K562 (cell line): ENCODE data around the gene ENTPD8. TPM values are rescaled to one million over a fixed set of nuclear protein-coding genes. Genes with fewer than 3 reads are reported as not detected.

ENCODE experiments used
- BCLAF1 ChIP-seq, 2 experiments: fragments of 450-650 bp in 1 of 2; IDR thresholded peaks; 2 replicates each; pipeline ENCODE4 v1.6.1; 2011 to 2017; ENCODE audit warnings: low read depth in 2 of 2, antibody characterized with exemption in 1 of 2, borderline replicate concordance in 1 of 2, low read length in 1 of 2, mild to moderate bottlenecking in 1 of 2, mixed read lengths in 1 of 2; ENCODE audit not compliant: control insufficient read depth in 1 of 2
- BHLHE40 ChIP-seq: IDR thresholded peaks from 2 replicates; pipeline ENCODE4 v1.6.1; 2011; ENCODE audit warnings: low read length, improper control_type of control experiment
- CAMTA2 ChIP-seq: fragments of 250-450 bp; sonication (Bioruptor Pico); conservative IDR thresholded peaks from 2 replicates; pipeline ENCODE4 v1.5.1; 2022
- ELF1 ChIP-seq: fragments of 200-800 bp; sonication (Bioruptor generic); IDR thresholded peaks from 2 replicates; pipeline ENCODE4 v1.6.1; 2016; ENCODE audit warnings: missing genetic modification characterization, missing compliant biosample characterization
- FOXA1 ChIP-seq: fragments of 450-650 bp; IDR thresholded peaks from 2 replicates; pipeline ENCODE4 v1.6.1; 2016; ENCODE audit warnings: mild to moderate bottlenecking, borderline replicate concordance
- GTF2E2 ChIP-seq: fragments of 200-800 bp; sonication (Bioruptor generic); IDR thresholded peaks from 2 replicates; pipeline ENCODE4 v1.6.1; 2016; ENCODE audit warnings: missing genetic modification characterization, missing compliant biosample characterization
- MAZ ChIP-seq, 2 experiments: fragments of 450-650 bp in 1 of 2; sonication (generic) in 1 of 2; formaldehyde crosslinking; IDR thresholded peaks in 1 of 2; conservative IDR thresholded peaks in 1 of 2; 2 replicates each; pipeline versions ENCODE4 v1.4.0 to v1.5.0; 2020; ENCODE audit warnings: mild to moderate bottlenecking in 1 of 2, missing genetic modification reagents in 1 of 2
- MEF2A ChIP-seq: IDR thresholded peaks from 2 replicates; pipeline ENCODE4 v1.6.1; 2011; ENCODE audit warnings: low read depth, mild to moderate bottlenecking, low read length, moderate library complexity; ENCODE audit not compliant: control insufficient read depth
- MEF2D ChIP-seq: conservative IDR thresholded peaks from 2 replicates; pipeline ENCODE4 v1.6.1; 2016; ENCODE audit warnings: low read depth, missing genetic modification characterization, missing compliant biosample characterization
- NFE2L1 ChIP-seq: fragments of 450-650 bp; IDR thresholded peaks from 2 replicates; pipeline ENCODE4 v1.6.1; 2016; ENCODE audit warnings: missing genetic modification characterization, low read depth, mild to moderate bottlenecking, missing compliant biosample characterization, moderate library complexity, borderline replicate concordance
- NFIX ChIP-seq: fragments of 250-450 bp; sonication (Bioruptor Pico); IDR thresholded peaks from 2 replicates; pipeline ENCODE4 v1.4.0; 2020; ENCODE audit warnings: low read depth, mild to moderate bottlenecking, moderate library complexity
- PRPF4 ChIP-seq: fragments of 200-400 bp; formaldehyde crosslinking; IDR thresholded peaks from one replicate; pipeline ENCODE4 v1.6.1; 2017; ENCODE audit warnings: low read length, low read depth, mild to moderate bottlenecking; ENCODE audit not compliant: insufficient read depth, poor library complexity, severe bottlenecking
- RAD21 ChIP-seq, 2 experiments: fragments of 250-450 bp in 1 of 2; fragments of 450-650 bp in 1 of 2; sonication (Bioruptor Pico) in 1 of 2; formaldehyde crosslinking in 1 of 2; IDR thresholded peaks in 1 of 2; conservative IDR thresholded peaks in 1 of 2; 2 replicates each; pipeline versions ENCODE4 v1.4.0 to v1.8.0; 2020 to 2022; ENCODE audit warnings: mild to moderate bottlenecking in 2 of 2, moderate library complexity in 1 of 2
- XRCC3 ChIP-seq: fragments of 450-650 bp; IDR thresholded peaks from 2 replicates; pipeline ENCODE4 v1.6.1; 2017; ENCODE audit warnings: mild to moderate bottlenecking, moderate library complexity
- ZMIZ1 ChIP-seq, 2 experiments: fragments of 150-350 bp in 1 of 2; IDR thresholded peaks; 2 replicates each; pipeline ENCODE4 v1.6.1; 2012 to 2016; ENCODE audit warnings: low read depth in 2 of 2, low read length in 2 of 2, mild to moderate bottlenecking in 1 of 2, moderate library complexity in 1 of 2
- ZNF449 ChIP-seq: fragments of 250-450 bp; sonication (Bioruptor Pico); IDR thresholded peaks from 2 replicates; pipeline ENCODE4 v1.8.0; 2022; ENCODE audit warnings: moderate library complexity, mild to moderate bottlenecking, inconsistent platforms
- polyA plus RNA-seq, 8 experiments: library from polyadenylated mRNA; depleted of rRNA in 4 of 8; stranded (reverse) in 5 of 8; unstranded in 3 of 8; fragments of >200 nt; fragmentation: Nextera tagmentation in 2 of 8; fragmentation: Illumina TruSeq in 1 of 8; extraction: Ambion mirVana in 2 of 8; extraction: Trizol in 1 of 8; gene quantifications; 2 replicates each; pipeline versions ENCODE4 v1.2.1 to v1.2.3, GENCODE V29; 2011 to 2014; ENCODE audit warnings: inconsistent platforms in 1 of 8, missing spikeins in 1 of 8
- total RNA-seq, 7 experiments: library from RNA; depleted of rRNA in 6 of 7; stranded (reverse); fragments of >200 nt in 6 of 7; fragmentation: Illumina TruSeq in 2 of 7; extraction: Trizol in 2 of 7; gene quantifications; 2 replicates each; pipeline versions ENCODE4 v1.2.1 to v1.2.3, GENCODE V29; 2011 to 2021; ENCODE audit warnings: low replicate concordance in 1 of 7

The ENTPD8 gene
- total and polyA plus RNA-seq, 9 of the 15 experiments (the other 6 are each of a cell fraction or from before 2014, with no cell fraction given) = 0.06 to 0.27 (median 0.19) TPM; not detected in 5

GRCh38 chr9:137422604-137423513 lies 18.3 kb downstream of the ENTPD8 start, which contains the start of the genes EXD3 and NOXA1 (continued):
- TF ChIP-seq ZMIZ1 (IDR thresholded peaks at IDR 0.05; ENCODE audit: low read depth in 2 of 2, low read length in 2 of 2) (0 out of 4 replicates have a peak, but pooled peaks of 1 of the 2 experiments have one; percentile 49), BCLAF1 (IDR thresholded peaks at IDR 0.05; ENCODE audit: borderline replicate concordance in 1 of 2, control insufficient read depth in 1 of 2, low read depth in 2 of 2, low read length in 1 of 2) (peak in 1 of 2 experiments; percentile 91; a peak in 2 of 4 replicates), PRPF4 (no peak), RAD21 (CRISPR knock-in tag; conservative IDR thresholded peaks at IDR 0.05 in 1 of 2, IDR thresholded peaks at IDR 0.05 in 1 of 2) (peak; percentile 50 to 60), GTF2E2 (tag) (peak; percentile 62; the same call in 1 of the 2 replicates), NFE2L1 (tag) (no peak), BHLHE40 (peak; percentile 48), ELF1 (tag) (peak; percentile 79), CAMTA2 (CRISPR knock-in tag) (no peak), MEF2A (0 out of 2 replicates have a peak, but pooled peaks have one; percentile 11), NFIX (CRISPR knock-in tag) (no peak), FOXA1 (no peak), XRCC3 (no peak), MAZ (CRISPR knock-in tag; conservative IDR thresholded peaks at IDR 0.05 in 1 of 2, IDR thresholded peaks at IDR 0.05 in 1 of 2) (peak; percentile 98 to 100), ZNF449 (no peak), MEF2D (no peak)
